Prostate gland (tissue), 2 donors: ENCODE measurements around the gene STOX2. TPM values are rescaled to one million over a fixed set of nuclear protein-coding genes. Genes with fewer than 3 reads are reported as not detected.

Experiments
- DNase-seq: peaks from one replicate; pipeline ENCODE4 v3.0.0-alpha.2; 2019; ENCODE audit warnings: low spot score
- H3K27ac ChIP-seq, 2 donors: fragments of 200-600 bp; sonication (generic); 2 replicates each; pipeline ENCODE4 v1.5.1; 2017 to 2019
- H3K27me3 ChIP-seq: fragments of 200-600 bp; sonication (generic); replicated peaks from 2 replicates; pipeline ENCODE4 v1.5.1; 2019; ENCODE audit not compliant: insufficient read depth
- H3K36me3 ChIP-seq, 2 donors: fragments of 200-600 bp; sonication (generic); 1 replicate in 1 of 2; 2 replicates in 1 of 2; pipeline versions ENCODE4 v1.5.1 to v1.8.1; 2017 to 2019
- H3K4me1 ChIP-seq: fragments of 200-600 bp; sonication (generic); replicated peaks from 2 replicates; pipeline ENCODE4 v1.5.1; 2019
- H3K4me3 ChIP-seq, 2 donors: fragments of 200-600 bp; sonication (generic); 2 replicates each; pipeline ENCODE4 v1.5.1; 2017 to 2019
- H3K9me3 ChIP-seq: fragments of 200-600 bp; sonication (generic); 2 replicates; pipeline ENCODE4 v1.5.1; 2017
- CTCF ChIP-seq, 4 experiments: fragments of 200-600 bp in 2 of 4; fragments of 450-650 bp in 2 of 4; sonication (generic) in 2 of 4; IDR thresholded peaks; 1 replicate in 3 of 4; 2 replicates in 1 of 4; pipeline ENCODE4 v1.5.1; 2016 to 2019; ENCODE audit warnings: antibody characterized with exemption in 4 of 4, mild to moderate bottlenecking in 2 of 4, moderate library complexity in 2 of 4
- POLR2A ChIP-seq: fragments of 450-650 bp; IDR thresholded peaks from one replicate; pipeline ENCODE4 v1.6.1; 2016; ENCODE audit warnings: antibody characterized with exemption, mild to moderate bottlenecking
- POLR2AphosphoS5 ChIP-seq: sonication (generic); formaldehyde crosslinking; IDR thresholded peaks from one replicate; pipeline ENCODE4 v1.6.1; 2017; ENCODE audit warnings: antibody characterized with exemption
- WGBS: methylation state at CpG from one replicate; pipeline ENCODE4 v1.1.5; 2018; 5-methylcytosine and 5-hydroxymethylcytosine counted together
- intact Hi-C: fragments of 100-400 bp; cut with DNase I; formaldehyde crosslinking; loops from one replicate; pipeline ENCODE4 v1.14.2; 2022
- total RNA-seq, 2 donors: library from RNA; depleted of rRNA; stranded (reverse); fragments of >200 nt; gene quantifications; one replicate each; pipeline ENCODE4 v1.1.0, GENCODE V29; 2016

The STOX2 gene
- total RNA-seq, 2 donors from 2014 or later: 12.9 to 14.9 TPM

- no peak overlapping the region for H3K27ac ChIP-seq
- intact Hi-C loops: no loop called here
- no peaks in the 10 kb centered on the region for H3K4me1 ChIP-seq
- DNase-seq: peak; percentile 33
- H3K4me3 ChIP-seq: no peak overlapping the region
- no peaks in the 10 kb centered on the region for H3K27me3 ChIP-seq
- no peak for TF ChIP-seq POLR2A
- peak; percentile 28 for TF ChIP-seq POLR2AphosphoS5
- TF ChIP-seq CTCF (IDR thresholded peaks at IDR 0.05): no peak
- no peaks in the 10 kb centered on the region for H3K9me3 ChIP-seq
- 42% methylated on average over 6 of the region's 6 CpGs for WGBS
- no peaks in the 10 kb centered on the region for H3K36me3 ChIP-seq
Measured at GRCh38 chr4:184014301-184014700, 109.2 kb downstream of the STOX2 start.

GRCh38 chr4:184016759-184017668, 111.9 kb downstream of the STOX2 start:
- intact Hi-C loops: loop anchor here (5.0 kb wide), 1 partner anchor 80 kb away; no protein-coding TSS in a partner anchor
- 55% methylated on average over 20 of the region's 20 CpGs for WGBS
- TF ChIP-seq POLR2A (no peak), CTCF (IDR thresholded peaks at IDR 0.05) (no peak), POLR2AphosphoS5 (no peak)
- Histone ChIP-seq H3K27ac (peak overlapping the region in 1 of 2 donors; percentile 17), H3K36me3 (no peaks in the 10 kb centered on the region), H3K9me3 (no peaks in the 10 kb centered on the region), H3K27me3 (no peaks in the 10 kb centered on the region), H3K4me3 (no peak overlapping the region), H3K4me1 (no peaks in the 10 kb centered on the region)
- DNase-seq: no peak

- TF ChIP-seq POLR2A (no peak), CTCF (IDR thresholded peaks at IDR 0.05) (no peak), POLR2AphosphoS5 (no peak)
- H3K9me3 ChIP-seq: no peaks in the 10 kb centered on the region
- WGBS: 57% methylated on average over 1 of the region's 1 CpG
- no peak overlapping the region for H3K27ac ChIP-seq
- H3K27me3 ChIP-seq: no peaks in the 10 kb centered on the region
- intact Hi-C loops: loop anchor here (5.0 kb wide), 1 partner anchor 78 kb away; no protein-coding TSS in a partner anchor
- H3K36me3 ChIP-seq: no peaks in the 10 kb centered on the region
- DNase-seq: no peak
- no peaks in the 10 kb centered on the region for H3K4me1 ChIP-seq
- no peak overlapping the region for H3K4me3 ChIP-seq
Measured at GRCh38 chr4:184019076-184019475, 114.0 kb downstream of the STOX2 start.

- no peak for TF ChIP-seq POLR2A
- no peak for TF ChIP-seq POLR2AphosphoS5
- no peak for TF ChIP-seq CTCF (IDR thresholded peaks at IDR 0.05)
- intact Hi-C loops: loop anchor here (5.0 kb wide), 1 partner anchor 77 kb away; no protein-coding TSS in a partner anchor
- H3K4me3 ChIP-seq: no peak overlapping the region
- H3K9me3 ChIP-seq: no peaks in the 10 kb centered on the region
- no peaks in the 10 kb centered on the region for H3K4me1 ChIP-seq
- no peaks in the 10 kb centered on the region for H3K27me3 ChIP-seq
- WGBS: 79% methylated on average over 26 of the region's 26 CpGs
- no peaks in the 10 kb centered on the region for H3K36me3 ChIP-seq
- no peak for DNase-seq
- no peak overlapping the region for H3K27ac ChIP-seq
Measured at GRCh38 chr4:184019667-184020623, 114.8 kb downstream of the STOX2 start.
